RCC 7860 (cell line): ENCODE results near the gene ANKRD60.

ENCODE experiments used
- DNase-seq: peaks from one replicate; pipeline ENCODE4 v3.0.0-alpha.2; 2015; ENCODE audit warnings: low spot score
- FAIRE-seq: peaks from 2 replicates; lab custom pipeline; 2012; peaks lifted over from hg19 to GRCh38; lab: Jason Lieb, UNC

ANKRD60 gene

DNA sequence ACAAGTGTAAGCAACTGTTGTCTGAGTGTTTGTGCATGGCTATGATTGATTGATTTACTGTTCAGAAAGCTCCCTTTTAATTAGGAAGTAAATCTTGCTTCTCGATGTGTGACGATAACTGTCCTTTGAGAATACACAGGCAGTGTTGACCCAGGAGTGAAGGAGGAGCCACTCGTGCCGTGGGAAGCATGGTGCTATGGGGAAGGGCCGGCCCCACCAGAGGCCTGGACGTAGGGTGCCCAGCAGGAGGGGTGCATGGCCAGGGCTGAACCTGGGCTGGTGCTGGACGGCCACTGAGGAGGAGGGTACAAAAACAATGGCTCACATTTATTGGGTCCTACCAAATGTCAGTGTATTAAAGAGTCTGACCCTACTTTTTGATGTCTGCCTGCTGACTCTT is 60.7 kb downstream of the ANKRD60 start:
- FAIRE-seq (no peak), DNase-seq (no peak)
